MV-4-11 (cell line): Measurements from ENCODE around the gene MINK1.

Experiments
- DNase-seq: peaks from one replicate; lab custom pipeline; 2025; lab: John Stamatoyannopoulos, UW

MINK1 gene

DNA sequence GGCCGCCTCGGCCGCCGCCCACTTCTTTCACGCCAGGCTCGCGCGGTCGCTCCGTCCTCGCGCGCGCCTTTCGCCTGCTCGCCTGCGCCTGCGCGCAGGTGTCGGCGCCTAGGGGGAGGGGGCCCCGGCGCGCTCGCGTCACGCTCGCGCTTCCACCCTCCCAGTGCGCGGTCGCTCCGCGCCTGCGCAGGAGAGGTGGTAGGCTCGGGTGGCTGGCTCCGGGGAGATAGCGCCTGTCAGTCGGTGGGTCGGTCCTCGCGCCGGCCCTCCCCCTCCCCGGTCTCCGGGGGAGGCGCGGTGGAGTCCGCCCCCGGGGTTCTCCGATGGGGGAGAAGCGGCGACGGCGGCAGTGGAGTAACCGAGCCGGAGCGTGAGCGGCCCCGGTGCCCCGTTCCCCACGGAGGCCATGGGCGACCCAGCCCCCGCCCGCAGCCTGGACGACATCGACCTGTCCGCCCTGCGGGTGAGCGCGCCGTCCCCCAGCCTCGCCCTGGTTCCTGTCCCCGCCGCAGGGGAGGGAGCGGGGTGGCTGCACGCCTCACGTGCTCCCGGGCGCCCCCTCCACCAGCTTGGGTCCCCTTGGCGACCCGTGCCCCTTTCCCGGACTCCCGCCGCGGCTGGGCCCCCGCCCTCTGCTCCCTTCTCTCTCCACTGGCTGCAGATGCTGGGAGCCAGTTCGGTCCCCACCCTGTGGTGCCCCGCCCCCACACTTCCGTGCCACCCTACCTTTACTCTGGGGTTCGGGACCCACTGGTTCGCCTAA lies at the start of gene MINK1:
MINK1 (plus strand) TSS at position 163 of the 763 bp plus-strand sequence; CDS start at position 407, 244 bp downstream.
- DNase-seq = peak; percentile 83

DNA sequence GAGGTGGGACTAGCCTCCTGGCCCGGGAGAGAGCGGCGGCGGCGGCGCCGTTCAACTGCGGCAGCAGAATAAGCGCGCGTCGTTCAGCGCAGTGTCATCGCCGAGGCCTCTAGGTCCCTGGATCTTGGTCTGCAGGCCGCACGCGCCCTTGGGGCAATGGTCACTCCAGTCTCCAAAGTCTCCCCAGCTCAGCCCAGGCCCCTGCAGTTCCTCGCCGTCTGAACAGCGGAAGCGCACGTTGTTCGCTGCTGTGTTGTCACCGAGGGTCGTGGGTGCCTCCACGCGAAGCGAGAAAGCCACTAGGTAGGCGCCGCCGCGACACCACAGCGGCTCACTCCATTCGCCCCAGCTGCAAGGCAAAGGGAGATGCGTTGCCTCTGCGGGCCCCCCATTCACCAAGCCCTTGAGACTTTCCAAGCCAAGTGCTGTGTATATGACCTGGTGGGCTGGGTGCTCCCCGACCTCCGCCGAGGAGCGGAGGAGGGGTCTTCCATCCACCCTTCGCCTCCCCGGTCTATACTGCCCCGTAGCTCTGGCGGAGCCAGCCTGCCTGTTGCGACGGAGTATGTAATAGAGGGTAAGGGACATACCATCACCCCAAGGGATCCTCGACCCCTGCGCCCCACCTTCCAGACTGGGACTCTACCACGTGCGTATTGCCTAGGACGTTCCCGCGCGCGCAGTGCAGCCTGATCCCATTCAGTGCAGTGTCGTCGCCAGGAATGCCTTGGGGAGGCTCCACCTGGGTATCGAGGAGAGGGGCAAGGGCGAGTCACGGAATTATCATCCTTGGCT lies 47.6 kb upstream of the MINK1 start:
- no peak for DNase-seq

DNA sequence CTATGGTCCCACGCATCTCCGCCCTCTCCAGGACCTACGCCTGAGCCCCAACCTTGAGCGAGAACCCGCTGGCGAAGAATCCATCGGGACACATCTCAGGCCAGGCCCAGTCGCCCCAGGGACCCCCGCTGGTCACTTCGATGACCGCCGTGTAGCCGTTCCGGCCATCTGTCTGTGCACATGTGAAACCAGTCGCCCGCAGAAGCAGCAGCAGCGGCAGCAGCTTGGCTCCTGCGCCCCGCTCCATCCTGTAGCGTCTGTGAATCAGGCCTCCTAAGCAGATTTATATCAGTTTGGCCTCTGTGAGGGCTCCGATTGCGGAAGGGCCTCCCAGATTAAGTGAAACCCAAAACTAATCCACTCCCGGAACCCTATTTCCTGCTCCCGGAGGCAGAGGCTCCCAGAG lies 47.0 kb upstream of the MINK1 start, which contains the start of gene VMO1:
VMO1 (minus strand) TSS at position 259 of the 406 bp plus-strand sequence; CDS start at position 247, 12 bp downstream.
- DNase-seq = peak; percentile 73

DNA sequence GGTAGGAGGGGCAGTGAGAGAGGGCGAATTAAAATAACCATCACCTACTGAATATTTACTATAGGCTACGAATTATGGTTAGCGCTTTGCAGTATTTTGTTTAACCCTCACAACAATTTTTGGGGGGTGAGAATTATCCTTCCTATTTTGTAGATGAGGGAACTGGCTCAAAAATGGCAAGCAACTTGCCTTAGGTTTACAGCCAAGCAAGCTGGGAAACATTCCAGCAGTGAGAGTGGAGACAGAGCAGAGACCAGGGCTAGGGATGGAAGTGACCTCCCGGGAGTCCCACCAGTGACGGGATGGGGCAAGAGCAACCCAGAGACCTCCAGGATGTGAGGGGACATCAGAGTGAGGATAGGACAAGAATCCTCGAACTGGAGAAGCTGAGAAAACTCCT lies 46.6 kb upstream of the MINK1 start:
- no peak for DNase-seq

DNA sequence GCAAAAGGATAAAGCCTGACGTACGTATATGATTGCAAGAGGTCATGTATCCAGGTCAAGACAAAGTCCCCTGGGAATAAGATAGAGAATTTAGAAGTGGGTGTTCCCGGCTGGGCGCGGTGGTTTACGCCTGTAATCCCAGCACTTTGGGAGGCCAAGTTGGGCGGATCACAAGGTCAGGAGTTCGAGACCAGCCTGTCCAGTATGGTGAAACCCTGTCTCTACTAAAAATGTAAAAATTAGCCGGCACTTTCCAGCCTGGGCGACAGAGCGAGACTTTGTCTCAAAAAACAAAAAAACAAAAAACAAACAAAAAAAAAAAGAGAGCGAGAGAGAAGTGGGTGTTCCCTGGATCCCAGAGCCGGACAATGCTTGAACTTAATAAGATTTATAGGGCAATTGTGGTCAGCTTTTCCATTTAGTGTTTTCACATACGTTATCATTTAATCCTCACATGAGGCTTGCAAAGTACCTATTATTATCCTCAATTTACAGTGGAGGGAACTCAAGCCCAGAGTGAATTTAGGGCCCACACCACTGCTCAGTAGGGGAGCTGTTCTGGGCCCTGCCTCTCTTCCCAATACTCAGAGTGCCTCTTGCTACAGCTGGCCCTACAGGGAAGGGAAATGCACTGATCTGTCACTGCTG lies 44.9 kb upstream of the MINK1 start:
- no peak for DNase-seq

DNA sequence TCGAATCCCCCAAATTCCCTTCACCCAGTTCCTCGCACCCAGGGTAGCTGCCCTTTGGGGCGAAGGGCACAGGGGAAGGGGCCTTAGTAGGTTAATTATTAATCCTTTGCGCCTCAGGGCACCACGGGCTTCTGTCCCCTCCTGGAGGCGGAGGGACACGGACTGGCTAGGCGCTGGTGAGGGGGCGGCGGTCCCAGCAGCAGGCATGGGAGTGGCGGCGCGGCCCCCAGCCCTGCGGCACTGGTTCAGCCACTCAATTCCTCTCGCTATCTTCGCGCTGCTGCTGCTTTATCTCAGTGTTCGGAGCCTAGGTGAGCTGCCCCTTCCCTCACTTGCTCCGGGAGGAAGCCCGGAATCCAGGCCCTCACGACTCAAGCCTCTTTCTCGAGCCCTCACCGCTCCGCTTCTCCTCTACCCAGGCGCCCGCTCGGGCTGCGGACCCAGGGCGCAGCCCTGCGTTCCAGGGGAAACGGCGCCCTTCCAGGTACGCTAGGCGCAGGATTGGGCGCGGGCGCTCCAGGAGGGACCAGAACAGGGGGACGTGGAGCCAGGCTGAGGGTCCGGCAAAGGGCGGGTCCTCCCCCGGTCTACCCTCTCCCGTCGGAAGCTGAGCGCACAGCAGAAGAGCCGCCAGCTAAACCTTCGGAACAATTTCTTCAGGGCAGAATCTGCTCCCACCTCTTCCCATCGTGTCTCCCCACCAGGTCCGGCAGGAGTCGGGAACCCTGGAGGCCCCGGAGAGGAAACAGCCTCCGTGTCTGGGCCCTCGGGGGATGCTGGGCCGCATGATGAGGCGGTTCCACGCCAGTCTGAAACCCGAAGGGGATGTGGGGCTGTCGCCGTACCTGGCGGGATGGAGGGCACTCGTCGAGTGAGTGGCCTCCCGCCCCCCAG lies 44.1 kb upstream of the MINK1 start, which contains the start of gene GLTPD2:
GLTPD2 (plus strand) TSS at position 158 of the 894 bp plus-strand sequence; CDS start at position 206, 48 bp downstream.
- no peak for DNase-seq

DNA sequence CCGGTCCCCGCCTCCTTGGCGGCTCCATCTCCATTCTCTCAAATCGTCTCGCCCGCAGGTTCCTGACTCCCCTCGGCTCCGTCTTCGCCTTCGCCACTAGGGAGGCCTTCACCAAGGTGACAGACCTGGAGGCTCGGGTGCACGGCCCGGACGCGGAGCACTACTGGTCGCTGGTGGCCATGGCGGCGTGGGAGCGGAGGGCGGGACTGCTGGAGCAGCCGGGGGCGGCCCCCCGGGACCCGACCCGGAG lies 43.5 kb upstream of the MINK1 start:
- no peak for DNase-seq

DNA sequence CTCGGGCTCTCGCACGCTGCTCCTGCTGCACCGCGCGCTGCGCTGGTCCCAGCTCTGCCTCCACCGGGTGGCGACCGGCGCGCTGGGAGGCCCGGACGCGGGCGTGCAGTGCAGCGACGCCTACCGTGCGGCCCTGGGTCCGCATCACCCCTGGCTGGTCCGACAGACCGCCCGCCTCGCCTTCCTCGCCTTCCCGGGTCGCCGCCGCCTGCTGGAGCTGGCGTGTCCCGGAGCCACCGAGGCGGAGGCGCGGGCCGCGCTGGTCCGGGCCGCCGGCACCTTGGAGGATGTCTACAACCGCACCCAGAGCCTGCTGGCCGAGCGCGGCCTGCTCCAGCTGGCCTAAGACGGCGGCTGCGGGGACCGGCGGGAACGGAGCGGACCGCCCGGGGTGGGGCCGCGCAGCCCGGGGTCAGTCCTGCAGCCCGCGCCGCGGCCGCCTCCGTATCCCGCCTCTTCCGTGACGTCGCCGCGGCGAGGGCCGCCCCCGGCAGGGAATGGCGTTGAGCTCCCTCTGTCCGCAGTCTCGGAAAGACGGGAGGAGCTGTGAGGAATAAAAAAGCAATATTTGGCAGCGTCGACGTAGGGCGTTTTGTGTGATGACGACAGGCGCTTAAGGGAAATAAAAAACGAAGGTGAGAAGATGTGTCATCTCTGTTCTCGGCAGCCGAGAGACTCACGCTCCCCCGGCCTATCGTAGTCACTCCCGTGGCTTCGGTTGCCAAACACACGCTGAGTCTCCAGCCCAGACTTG lies 43.0 kb upstream of the MINK1 start:
- DNase-seq = peak; percentile 66

DNA sequence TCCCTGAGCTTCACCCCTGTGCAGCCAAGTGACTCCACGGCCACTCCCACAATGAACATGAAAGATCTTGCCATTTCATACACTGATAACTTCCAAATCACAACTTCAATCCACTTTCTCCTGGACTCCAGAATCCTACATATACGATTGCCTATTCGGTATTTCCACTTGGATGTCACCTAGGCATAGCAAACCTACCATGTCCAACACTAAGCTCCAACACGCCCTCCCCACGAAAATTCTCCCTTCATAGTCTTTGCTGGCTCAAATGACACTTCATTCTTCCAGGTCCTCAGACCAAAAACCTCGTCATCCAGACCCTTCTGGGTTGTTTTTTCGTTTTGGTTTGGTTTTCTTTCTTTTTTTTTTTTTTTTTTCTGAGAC lies 42.4 kb upstream of the MINK1 start:
- DNase-seq = no peak

DNA sequence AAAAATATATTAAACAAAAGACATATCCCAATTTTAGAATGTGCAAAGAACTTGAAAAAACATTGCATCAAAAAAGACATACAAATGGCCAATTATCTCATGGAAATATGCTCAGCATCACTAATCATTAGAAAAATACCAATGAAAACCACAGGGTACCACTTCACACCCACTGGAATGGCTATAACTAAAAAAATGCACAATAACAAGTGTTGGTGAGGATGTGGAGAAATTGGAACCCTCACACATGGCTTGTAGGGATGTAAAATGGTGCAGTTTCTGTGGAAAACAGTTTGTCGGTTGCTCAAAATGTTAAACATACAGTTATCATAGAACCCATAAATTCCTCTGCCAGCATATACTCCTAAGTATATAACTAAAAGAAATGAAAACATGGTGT lies 38.0 kb upstream of the MINK1 start:
- no peak for DNase-seq

DNA sequence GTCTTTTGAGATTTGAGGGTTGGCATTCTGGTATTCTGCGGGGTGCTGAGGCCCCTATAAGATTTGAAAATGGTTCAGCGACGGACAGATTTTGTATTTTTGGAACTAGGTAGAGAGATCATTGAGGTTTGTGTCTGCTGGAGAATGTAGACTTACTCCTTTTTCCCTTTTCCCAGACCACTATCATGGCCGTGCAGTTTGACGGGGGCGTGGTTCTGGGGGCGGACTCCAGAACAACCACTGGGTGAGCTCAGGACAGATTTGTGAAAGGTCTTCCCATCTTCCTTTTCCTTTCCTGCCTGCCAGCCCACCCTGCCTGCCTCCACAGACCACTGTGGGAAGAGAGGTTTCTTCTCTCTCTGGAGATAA lies 36.6 kb upstream of the MINK1 start:
- no peak for DNase-seq

DNA sequence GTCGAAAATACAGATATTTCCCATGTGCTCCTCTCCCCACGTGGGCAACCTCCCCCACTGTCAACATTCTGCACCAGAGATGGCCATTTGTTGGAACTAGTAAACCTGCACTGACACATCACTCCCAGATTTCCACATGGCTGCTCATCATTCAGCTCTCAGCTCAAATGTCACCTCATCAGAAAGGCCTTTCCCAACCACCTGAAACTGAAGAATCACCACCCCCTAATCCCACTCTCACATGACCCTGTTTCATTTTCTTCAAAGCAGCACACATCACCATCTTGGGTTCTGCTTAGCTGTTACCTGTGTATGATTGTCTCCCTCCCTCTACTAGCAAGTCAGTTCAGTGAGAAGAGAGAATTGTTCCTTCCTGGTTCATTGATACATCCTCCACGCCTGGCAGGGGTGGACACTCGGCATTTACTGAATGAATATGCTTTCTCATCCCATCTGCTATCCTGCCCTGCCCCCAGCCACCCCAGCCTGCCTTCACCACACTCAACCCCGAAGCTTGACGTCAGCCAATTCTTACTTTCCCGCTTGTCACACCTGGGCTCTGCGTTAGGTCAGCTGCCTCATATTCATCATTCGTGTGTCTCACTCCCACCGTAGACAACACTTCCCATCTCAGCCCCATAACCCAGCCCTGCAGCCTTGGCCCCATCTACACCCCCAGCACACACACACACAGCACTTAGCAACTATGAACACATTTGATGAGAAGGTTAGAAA lies 32.5 kb upstream of the MINK1 start:
- no peak for DNase-seq

DNA sequence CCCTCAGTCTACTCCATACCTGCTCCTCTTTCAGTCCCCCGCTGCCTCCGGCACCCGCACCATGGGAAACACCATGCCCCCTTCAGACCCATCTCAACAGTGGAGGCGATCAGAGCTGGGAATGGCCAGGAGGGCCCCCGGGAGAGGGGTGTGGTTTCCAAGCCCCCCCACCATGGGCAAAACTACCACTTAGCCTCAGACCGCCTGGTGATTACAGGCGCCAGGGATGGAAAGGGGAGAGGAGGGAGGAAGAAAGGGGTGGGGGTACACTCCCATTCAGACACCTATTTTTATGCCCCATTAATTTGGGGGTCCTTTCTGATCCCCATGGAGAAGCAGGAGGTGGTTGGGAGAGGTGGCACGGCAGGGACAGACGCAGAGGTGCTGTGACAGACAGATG lies 30.9 kb upstream of the MINK1 start, which contains the start of gene C17orf114:
C17orf114 (minus strand) TSS at position 101 of the 400 bp plus-strand sequence.
- no peak for DNase-seq

DNA sequence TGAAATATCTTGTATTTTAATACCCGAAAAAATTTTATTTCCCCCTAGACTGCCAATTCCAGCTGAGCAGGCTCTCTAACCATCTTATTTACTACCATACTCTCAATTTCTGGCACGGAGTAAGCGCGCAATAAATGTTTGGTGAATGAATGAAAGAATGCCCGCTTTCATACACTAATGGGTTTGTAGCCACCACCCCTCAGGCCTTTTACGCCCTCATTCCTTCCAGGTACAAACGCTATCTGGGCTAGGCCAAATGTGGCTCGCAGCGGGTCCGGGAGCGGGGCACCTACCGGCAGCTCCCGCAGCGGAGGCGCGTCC lies 26.7 kb upstream of the MINK1 start:
- DNase-seq = no peak

DNA sequence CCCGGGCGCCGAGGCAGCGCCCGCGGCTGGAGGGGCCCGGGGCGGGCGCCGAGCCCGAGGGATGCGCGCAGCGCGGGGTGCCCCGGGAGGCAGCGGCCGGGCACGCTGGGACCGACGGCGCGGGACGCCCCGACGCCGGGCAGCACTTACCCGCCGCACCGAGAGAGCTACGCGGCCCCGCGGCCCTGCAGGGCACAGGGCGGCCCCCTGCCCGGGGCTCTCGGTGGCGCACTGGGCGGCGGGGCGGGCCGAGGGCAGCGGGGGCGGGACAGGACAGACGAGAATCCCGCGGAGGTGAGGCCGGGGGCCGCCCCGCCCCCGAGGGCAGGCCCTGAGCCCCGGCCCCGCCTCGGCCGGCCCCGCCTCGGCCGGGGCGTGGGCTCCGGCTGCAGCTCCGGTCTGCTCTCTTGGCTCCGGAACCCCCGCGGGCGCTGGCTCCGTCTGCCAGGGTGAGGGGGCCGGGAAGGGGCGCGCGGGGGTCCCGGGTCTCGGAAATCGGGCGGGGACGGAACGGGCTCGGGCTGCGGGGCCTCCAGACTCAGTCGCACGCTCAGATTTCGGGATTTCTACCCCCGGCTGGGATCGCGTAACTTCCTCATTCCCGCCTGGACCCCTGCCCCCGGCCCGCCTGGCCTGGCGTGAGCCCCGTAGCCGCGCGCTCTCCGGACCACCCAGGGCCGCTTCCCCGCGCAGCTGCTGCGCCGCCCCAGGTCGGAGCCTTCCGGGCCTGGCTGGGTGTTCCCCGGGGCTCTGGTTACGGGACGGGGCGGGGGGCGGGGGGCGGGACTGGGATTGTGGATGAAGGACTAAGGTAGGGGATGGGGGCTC lies 26.1 kb upstream of the MINK1 start, which contains the start of gene PLD2:
PLD2 (plus strand) TSS at position 376 of the 828 bp plus-strand sequence. CDS start 621 bp downstream, outside the sequence.
- DNase-seq = peak; percentile 54

DNA sequence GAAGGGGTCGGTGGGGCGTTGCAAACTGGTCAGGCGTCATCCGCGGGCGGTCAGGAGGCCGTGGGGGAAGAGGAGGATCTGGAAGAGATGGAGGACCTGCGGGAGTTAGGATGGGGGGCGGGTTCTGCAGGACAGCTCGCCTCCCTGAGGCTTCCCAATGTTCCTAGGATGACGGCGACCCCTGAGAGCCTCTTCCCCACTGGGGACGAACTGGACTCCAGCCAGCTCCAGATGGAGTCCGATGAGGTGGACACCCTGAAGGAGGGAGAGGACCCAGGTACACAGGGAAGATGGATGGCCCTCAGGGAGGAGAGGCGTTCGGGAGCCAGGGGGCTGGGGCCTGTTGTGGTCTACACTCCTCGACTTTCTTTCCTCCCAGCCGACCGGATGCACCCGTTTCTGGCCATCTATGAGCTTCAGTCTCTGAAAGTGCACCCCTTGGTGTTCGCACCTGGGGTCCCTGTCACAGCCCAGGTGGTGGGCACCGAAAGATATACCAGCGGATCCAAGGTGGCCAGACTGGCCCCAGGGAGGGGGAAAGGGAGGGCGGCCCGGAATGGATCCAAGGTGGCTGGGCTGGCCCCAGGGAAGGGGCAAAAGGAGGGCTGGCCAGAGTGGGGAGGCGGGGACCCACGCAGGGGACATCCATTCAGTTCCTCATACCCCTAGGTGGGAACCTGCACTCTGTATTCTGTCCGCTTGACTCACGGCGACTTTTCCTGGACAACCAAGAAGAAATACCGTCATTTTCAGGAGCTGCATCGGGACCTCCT lies 25.3 kb upstream of the MINK1 start:
- no peak for DNase-seq

DNA sequence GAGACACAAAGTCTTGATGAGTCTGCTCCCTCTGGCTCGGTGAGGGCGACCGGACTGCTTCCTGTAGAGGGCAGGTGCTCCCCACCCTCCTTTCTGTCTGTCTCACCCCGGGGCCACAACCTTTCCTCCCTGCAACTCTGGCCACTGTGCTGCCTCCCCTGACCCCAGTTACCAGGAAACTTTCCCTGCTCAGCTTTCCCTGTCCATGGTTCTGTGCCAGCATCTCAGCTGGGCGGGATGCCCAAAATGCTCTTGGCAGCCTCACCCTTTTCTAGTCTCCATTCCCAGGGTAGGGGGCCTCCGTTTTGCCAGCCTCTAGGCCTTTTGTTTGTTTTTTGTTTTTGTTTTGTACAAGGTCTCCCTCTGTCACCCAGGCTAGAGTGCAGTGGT lies 24.8 kb upstream of the MINK1 start:
- no peak for DNase-seq

DNA sequence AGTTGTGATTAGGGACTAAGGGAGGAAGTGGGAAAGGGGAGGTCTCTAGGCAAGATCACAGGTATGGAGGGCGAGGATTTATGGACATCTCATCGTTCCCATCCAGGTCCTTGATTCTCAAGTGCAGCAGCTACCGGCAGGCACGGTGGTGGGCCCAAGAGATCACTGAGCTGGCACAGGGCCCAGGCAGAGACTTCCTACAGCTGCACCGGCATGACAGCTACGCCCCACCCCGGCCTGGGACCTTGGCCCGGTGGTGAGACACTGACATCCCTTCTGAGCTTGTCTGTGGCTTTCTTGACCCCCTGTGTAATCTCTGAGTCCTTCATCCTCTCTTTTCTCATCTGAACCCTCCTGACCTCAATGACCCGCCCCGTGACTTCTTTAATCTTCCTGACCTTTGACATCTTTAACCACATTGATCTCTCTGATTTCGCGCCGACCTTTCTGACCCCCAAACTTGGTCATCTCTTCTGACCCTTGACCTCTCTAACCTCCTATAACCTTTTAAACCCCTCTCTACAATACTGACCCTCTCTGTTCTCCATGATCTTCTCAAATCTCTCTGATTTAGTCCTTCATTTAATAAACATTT lies 22.3 kb upstream of the MINK1 start:
- DNase-seq = no peak
